HCT116 (cell line): ENCODE results near the gene SLC2A9. TPM values are rescaled to one million over a fixed set of nuclear protein-coding genes. Genes with fewer than 3 reads are reported as not detected.

Experiments
- ATAC-seq: fragments of 200-7000 bp; cut with Tn5 transposase; 2 replicates; pipeline ENCODE4 v1.9.1; 2020; ENCODE audit warnings: mild to moderate bottlenecking, moderate library complexity
- BruUV-seq: library from RNA; stranded (reverse); fragments of 400-500 nt; replicated peaks from 2 replicates; lab custom pipeline; 2021; lab: Mats Ljungman, UMichigan
- CTCF ChIA-PET: fragments of 300-600 bp; sonication (Branson Sonifier 250); formaldehyde crosslinking; loops from one replicate; lab custom pipeline; 2021; ENCODE audit warnings: antibody characterized with exemption; lab: Charles Lee
- POLR2A ChIA-PET: fragments of 300-600, 350-600 bp; sonication (Branson Sonifier 250); formaldehyde crosslinking; loops from one replicate; lab custom pipeline; 2021; ENCODE audit warnings: antibody characterized with exemption; lab: Charles Lee
- RAD21 ChIA-PET, 2 experiments: fragments of 300-600 bp; sonication (Branson Sonifier 250); formaldehyde crosslinking; loops; one replicate each; lab custom pipeline; 2023; ENCODE audit warnings: low total read pairs in 2 of 2; ENCODE audit not compliant: uncharacterized antibody in 2 of 2, unreplicated experiment in 2 of 2, low non-redundant PET in 1 of 2; lab: Charles Lee
- DNase-seq: peaks from one replicate; pipeline ENCODE4 v3.0.0-alpha.2; 2010; ENCODE audit warnings: low read depth, low spot score
- H2AFZ ChIP-seq: fragments of 200-600 bp; shearing (Covaris generic), sonication (generic); 2 replicates; pipeline ENCODE4 v1.6.1; 2017; ENCODE audit warnings: low read depth, mixed run types, mixed read lengths, antibody characterized with exemption, low read length; ENCODE audit not compliant: poor library complexity, severe bottlenecking
- H3K27ac ChIP-seq: 2 replicates; pipeline ENCODE4 v1.5.1; 2012; ENCODE audit warnings: low read depth, low read length
- H3K27me3 ChIP-seq: fragments of 200-600 bp; sonication (generic); 2 replicates; pipeline ENCODE4 v1.6.1; 2016; ENCODE audit warnings: mixed run types, low read length, mixed read lengths; ENCODE audit not compliant: insufficient read depth
- H3K36me3 ChIP-seq, 2 experiments: fragments of 200-500 bp in 1 of 2; fragments of 200-600 bp in 1 of 2; sonication (Bioruptor generic) in 1 of 2; sonication (generic) in 1 of 2; 2 replicates each; pipeline versions ENCODE4 v1.5.1 to v1.6.1; 2014 to 2016; ENCODE audit warnings: low read length in 2 of 2, inconsistent platforms in 1 of 2, mixed read lengths in 1 of 2, mixed run types in 1 of 2; ENCODE audit not compliant: insufficient read depth in 2 of 2, control insufficient read depth in 1 of 2
- H3K4me1 ChIP-seq, 2 experiments: fragments of 200-600 bp in 1 of 2; sonication (generic) in 1 of 2; 2 replicates each; pipeline versions ENCODE4 v1.5.1 to v1.6.1; 2012 to 2017; ENCODE audit warnings: low read length in 2 of 2, inconsistent platforms in 1 of 2, mild to moderate bottlenecking in 1 of 2, mixed read lengths in 1 of 2, mixed run types in 1 of 2, moderate library complexity in 1 of 2; ENCODE audit not compliant: insufficient read depth in 2 of 2, control insufficient read depth in 1 of 2
- H3K4me2 ChIP-seq: fragments of 200-600 bp; sonication (generic); 2 replicates; pipeline ENCODE4 v1.6.1; 2017; ENCODE audit warnings: mixed run types, low read length, mixed read lengths
- H3K4me3 ChIP-seq, 2 experiments: fragments of 200-600 bp in 1 of 2; sonication (generic) in 1 of 2; replicated peaks in 1 of 2; 2 replicates each; pipeline ENCODE4 v1.5.1; 2011 to 2016; ENCODE audit warnings: low read length in 2 of 2, control low read depth in 1 of 2, low read depth in 1 of 2, mild to moderate bottlenecking in 1 of 2, mixed read lengths in 1 of 2, mixed run types in 1 of 2
- H3K79me2 ChIP-seq: fragments of 200-600 bp; sonication (generic); 2 replicates; pipeline ENCODE4 v1.6.1; 2017; ENCODE audit warnings: mild to moderate bottlenecking, mixed run types, low read length, moderate library complexity, mixed read lengths; ENCODE audit not compliant: insufficient read depth
- H3K9ac ChIP-seq: fragments of 200-600 bp; sonication (generic); 2 replicates; pipeline ENCODE4 v1.6.1; 2016; ENCODE audit warnings: low read length, mixed read lengths
- H3K9me2 ChIP-seq: fragments of 200-600 bp; sonication (generic), shearing (Covaris generic); 2 replicates; pipeline ENCODE4 v1.6.1; 2017; ENCODE audit warnings: mixed run types, mild to moderate bottlenecking, moderate library complexity; ENCODE audit not compliant: insufficient read depth
- H3K9me3 ChIP-seq, 2 experiments: fragments of 200-500 bp in 1 of 2; fragments of 200-600 bp in 1 of 2; sonication (Bioruptor generic) in 1 of 2; sonication (generic) in 1 of 2; 2 replicates each; pipeline ENCODE4 v1.6.1; 2014 to 2017; ENCODE audit warnings: low read length in 2 of 2, mixed read lengths in 2 of 2, inconsistent platforms in 1 of 2, low read depth in 1 of 2, mild to moderate bottlenecking in 1 of 2, mixed run types in 1 of 2, moderate library complexity in 1 of 2; ENCODE audit not compliant: control insufficient read depth in 1 of 2, insufficient read depth in 1 of 2
- H4K20me1 ChIP-seq: fragments of 200-600 bp; sonication (generic), shearing (Covaris generic); 2 replicates; pipeline ENCODE4 v1.6.1; 2017; ENCODE audit warnings: mixed run types, mild to moderate bottlenecking, moderate library complexity; ENCODE audit not compliant: insufficient read depth
- CBX3 ChIP-seq: IDR thresholded peaks from 2 replicates; pipeline ENCODE4 v1.6.1; 2012; ENCODE audit warnings: low read depth
- CEBPB ChIP-seq: IDR thresholded peaks from 2 replicates; pipeline ENCODE4 v1.6.1; 2012; ENCODE audit warnings: low read depth
- EGR1 ChIP-seq: IDR thresholded peaks from 2 replicates; pipeline ENCODE4 v1.6.1; 2012; ENCODE audit warnings: low read depth
- ELF1 ChIP-seq: IDR thresholded peaks from 2 replicates; pipeline ENCODE4 v1.6.1; 2012; ENCODE audit warnings: low read depth, borderline replicate concordance
- EZH2phosphoT487 ChIP-seq: fragments of 200-600 bp; IDR thresholded peaks from 2 replicates; pipeline ENCODE4 v1.6.1; 2018; ENCODE audit warnings: antibody characterized with exemption, borderline replicate concordance
- JUND ChIP-seq: IDR thresholded peaks from 2 replicates; pipeline ENCODE4 v1.6.1; 2012
- RAD21 ChIP-seq: IDR thresholded peaks from 2 replicates; pipeline ENCODE4 v1.6.1; 2012; ENCODE audit warnings: low read depth, mild to moderate bottlenecking
- SP1 ChIP-seq: IDR thresholded peaks from 2 replicates; pipeline ENCODE4 v1.6.1; 2012; ENCODE audit warnings: low read depth
- SRF ChIP-seq: IDR thresholded peaks from 2 replicates; pipeline ENCODE4 v1.6.1; 2012; ENCODE audit warnings: low read depth
- YY1 ChIP-seq: IDR thresholded peaks from 2 replicates; pipeline ENCODE4 v1.6.1; 2011; ENCODE audit warnings: low read length, low read depth, moderate library complexity, mild to moderate bottlenecking; ENCODE audit not compliant: insufficient replicate concordance; ENCODE audit errors: extremely low read depth
- intact Hi-C: fragments of 100-400 bp; cut with micrococcal nuclease; formaldehyde crosslinking; loops from 2 replicates; pipeline ENCODE4 v1.10.0; 2022
- total RNA-seq: library from RNA; stranded (reverse); gene quantifications from one replicate; pipeline ENCODE4 v1.2.1, GENCODE V29; 2021; ENCODE audit not compliant: unreplicated experiment
- TF ChIP-seq, protein P1 (sequence below): IDR thresholded peaks from 2 replicates; pipeline ENCODE4 v1.6.1; 2012
- TF ChIP-seq, protein P2 (sequence below), 3 experiments: fragments of 200-600 bp in 1 of 3; sonication (generic) in 1 of 3; IDR thresholded peaks in 2 of 3; conservative IDR thresholded peaks in 1 of 3; 2 replicates each; pipeline ENCODE4 v1.5.1; 2012 to 2017; ENCODE audit warnings: low read depth in 2 of 3, low read length in 2 of 3, antibody characterized with exemption in 1 of 3, borderline replicate concordance in 1 of 3, control low read depth in 1 of 3, mild to moderate bottlenecking in 1 of 3, mixed read lengths in 1 of 3, mixed run types in 1 of 3, moderate library complexity in 1 of 3; ENCODE audit not compliant: insufficient read depth in 1 of 3
- TF ChIP-seq, protein P3 (sequence below): IDR thresholded peaks from 2 replicates; pipeline ENCODE4 v1.6.1; 2011; ENCODE audit warnings: mild to moderate bottlenecking, low read length, moderate library complexity; ENCODE audit not compliant: insufficient replicate concordance; ENCODE audit errors: extremely low read depth
- TF ChIP-seq, protein P4 (sequence below): IDR thresholded peaks from 2 replicates; pipeline ENCODE4 v1.6.1; 2012
- TF ChIP-seq, protein P5 (sequence below): IDR thresholded peaks from 2 replicates; pipeline ENCODE4 v1.6.1; 2012; ENCODE audit warnings: low read depth

SLC2A9 gene
- total RNA-seq, 1 experiment from 2014 or later = 2.2 TPM

DNA sequence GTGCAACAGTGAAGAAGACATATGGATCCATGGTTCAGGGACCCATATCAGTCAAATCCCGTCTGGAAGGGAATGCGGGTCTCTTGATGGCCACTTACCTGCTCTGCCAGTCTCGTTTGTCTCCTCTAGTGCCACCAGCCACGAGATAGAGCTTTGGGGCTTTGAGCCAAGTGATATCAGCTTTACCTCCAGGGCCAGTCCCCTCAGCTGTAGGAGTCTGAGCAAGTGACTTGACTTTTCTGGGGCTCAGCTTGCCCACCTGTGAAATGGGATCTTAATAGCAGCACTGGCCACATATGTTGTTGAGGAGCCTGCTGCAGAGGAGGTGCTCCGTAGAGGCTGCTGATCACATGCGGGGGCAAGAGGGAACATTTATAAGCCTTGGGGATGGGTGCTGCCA is 1.2 kb downstream of the SLC2A9 start:
- Histone ChIP-seq H3K79me2 (no peaks in the 10 kb centered on the region), H4K20me1 (no peaks in the 10 kb centered on the region), H3K9me2 (no peaks in the 10 kb centered on the region), H3K27ac (no peak overlapping the region), H3K4me2 (peak overlapping the region; percentile 84; the same call in 1 of the 2 replicates), H3K36me3 (no peaks in the 10 kb centered on the region), H3K9ac (no peak overlapping the region), H3K9me3 (no peaks in the 10 kb centered on the region), H3K27me3 (no peaks in the 10 kb centered on the region), H3K4me1 (peaks cover 6 to 18% of the 10 kb centered on the region in 2 experiments; a peak in 3 of 4 replicates), H2AFZ (no peak overlapping the region), H3K4me3 (no peak overlapping the region)
- intact Hi-C loops = no loop called here
- no TSS peak for BruUV-seq
- DNase-seq (no peak), ATAC-seq (no peak)
- RAD21 ChIA-PET = no interaction called here
- CTCF ChIA-PET = interaction anchor here (1.3 to 1.7 kb wide), 3 partner anchors 256 to 329 kb away, joined by 3 to 6 read pairs (median 4); no protein-coding TSS in a partner anchor
- TF ChIP-seq JUND (no peak), SP1 (no peak), CBX3 (no peak), YY1 (no peak), CEBPB (no peak), EGR1 (no peak), ELF1 (no peak), SRF (no peak), RAD21 (no peak), EZH2phosphoT487 (no peak)
- TF ChIP-seq, protein P1, sequence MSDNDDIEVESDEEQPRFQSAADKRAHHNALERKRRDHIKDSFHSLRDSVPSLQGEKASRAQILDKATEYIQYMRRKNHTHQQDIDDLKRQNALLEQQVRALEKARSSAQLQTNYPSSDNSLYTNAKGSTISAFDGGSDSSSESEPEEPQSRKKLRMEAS = no peak
- TF ChIP-seq, protein P2, sequence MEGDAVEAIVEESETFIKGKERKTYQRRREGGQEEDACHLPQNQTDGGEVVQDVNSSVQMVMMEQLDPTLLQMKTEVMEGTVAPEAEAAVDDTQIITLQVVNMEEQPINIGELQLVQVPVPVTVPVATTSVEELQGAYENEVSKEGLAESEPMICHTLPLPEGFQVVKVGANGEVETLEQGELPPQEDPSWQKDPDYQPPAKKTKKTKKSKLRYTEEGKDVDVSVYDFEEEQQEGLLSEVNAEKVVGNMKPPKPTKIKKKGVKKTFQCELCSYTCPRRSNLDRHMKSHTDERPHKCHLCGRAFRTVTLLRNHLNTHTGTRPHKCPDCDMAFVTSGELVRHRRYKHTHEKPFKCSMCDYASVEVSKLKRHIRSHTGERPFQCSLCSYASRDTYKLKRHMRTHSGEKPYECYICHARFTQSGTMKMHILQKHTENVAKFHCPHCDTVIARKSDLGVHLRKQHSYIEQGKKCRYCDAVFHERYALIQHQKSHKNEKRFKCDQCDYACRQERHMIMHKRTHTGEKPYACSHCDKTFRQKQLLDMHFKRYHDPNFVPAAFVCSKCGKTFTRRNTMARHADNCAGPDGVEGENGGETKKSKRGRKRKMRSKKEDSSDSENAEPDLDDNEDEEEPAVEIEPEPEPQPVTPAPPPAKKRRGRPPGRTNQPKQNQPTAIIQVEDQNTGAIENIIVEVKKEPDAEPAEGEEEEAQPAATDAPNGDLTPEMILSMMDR (IDR thresholded peaks at IDR 0.05 in 2 of 3, conservative IDR thresholded peaks at IDR 0.05 in 1 of 3; ENCODE audit: borderline replicate concordance in 1 of 3, insufficient read depth in 1 of 3, low read depth in 2 of 3, low read length in 2 of 3) = no peak
- TF ChIP-seq, protein P3, sequence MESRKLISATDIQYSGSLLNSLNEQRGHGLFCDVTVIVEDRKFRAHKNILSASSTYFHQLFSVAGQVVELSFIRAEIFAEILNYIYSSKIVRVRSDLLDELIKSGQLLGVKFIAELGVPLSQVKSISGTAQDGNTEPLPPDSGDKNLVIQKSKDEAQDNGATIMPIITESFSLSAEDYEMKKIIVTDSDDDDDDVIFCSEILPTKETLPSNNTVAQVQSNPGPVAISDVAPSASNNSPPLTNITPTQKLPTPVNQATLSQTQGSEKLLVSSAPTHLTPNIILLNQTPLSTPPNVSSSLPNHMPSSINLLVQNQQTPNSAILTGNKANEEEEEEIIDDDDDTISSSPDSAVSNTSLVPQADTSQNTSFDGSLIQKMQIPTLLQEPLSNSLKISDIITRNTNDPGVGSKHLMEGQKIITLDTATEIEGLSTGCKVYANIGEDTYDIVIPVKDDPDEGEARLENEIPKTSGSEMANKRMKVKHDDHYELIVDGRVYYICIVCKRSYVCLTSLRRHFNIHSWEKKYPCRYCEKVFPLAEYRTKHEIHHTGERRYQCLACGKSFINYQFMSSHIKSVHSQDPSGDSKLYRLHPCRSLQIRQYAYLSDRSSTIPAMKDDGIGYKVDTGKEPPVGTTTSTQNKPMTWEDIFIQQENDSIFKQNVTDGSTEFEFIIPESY = no peak
- TF ChIP-seq, protein P4, sequence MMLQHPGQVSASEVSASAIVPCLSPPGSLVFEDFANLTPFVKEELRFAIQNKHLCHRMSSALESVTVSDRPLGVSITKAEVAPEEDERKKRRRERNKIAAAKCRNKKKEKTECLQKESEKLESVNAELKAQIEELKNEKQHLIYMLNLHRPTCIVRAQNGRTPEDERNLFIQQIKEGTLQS = no peak
- TF ChIP-seq, protein P5, sequence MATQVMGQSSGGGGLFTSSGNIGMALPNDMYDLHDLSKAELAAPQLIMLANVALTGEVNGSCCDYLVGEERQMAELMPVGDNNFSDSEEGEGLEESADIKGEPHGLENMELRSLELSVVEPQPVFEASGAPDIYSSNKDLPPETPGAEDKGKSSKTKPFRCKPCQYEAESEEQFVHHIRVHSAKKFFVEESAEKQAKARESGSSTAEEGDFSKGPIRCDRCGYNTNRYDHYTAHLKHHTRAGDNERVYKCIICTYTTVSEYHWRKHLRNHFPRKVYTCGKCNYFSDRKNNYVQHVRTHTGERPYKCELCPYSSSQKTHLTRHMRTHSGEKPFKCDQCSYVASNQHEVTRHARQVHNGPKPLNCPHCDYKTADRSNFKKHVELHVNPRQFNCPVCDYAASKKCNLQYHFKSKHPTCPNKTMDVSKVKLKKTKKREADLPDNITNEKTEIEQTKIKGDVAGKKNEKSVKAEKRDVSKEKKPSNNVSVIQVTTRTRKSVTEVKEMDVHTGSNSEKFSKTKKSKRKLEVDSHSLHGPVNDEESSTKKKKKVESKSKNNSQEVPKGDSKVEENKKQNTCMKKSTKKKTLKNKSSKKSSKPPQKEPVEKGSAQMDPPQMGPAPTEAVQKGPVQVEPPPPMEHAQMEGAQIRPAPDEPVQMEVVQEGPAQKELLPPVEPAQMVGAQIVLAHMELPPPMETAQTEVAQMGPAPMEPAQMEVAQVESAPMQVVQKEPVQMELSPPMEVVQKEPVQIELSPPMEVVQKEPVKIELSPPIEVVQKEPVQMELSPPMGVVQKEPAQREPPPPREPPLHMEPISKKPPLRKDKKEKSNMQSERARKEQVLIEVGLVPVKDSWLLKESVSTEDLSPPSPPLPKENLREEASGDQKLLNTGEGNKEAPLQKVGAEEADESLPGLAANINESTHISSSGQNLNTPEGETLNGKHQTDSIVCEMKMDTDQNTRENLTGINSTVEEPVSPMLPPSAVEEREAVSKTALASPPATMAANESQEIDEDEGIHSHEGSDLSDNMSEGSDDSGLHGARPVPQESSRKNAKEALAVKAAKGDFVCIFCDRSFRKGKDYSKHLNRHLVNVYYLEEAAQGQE = no peak
- POLR2A ChIA-PET = no interaction called here
